Thymus (tissue), 14 donors: ENCODE measurements around the gene TMED8. TPM values are rescaled to one million over a fixed set of nuclear protein-coding genes. Genes with fewer than 3 reads are reported as not detected.
"Not testable (repeated sequence)": the region's sequence is repeated elsewhere in the genome, so short reads cannot be mapped to it uniquely, and the experiment has no call there.

ENCODE experiments used
- DNase-seq, 9 donors: peaks; one replicate each; pipeline ENCODE4 v3.0.0-alpha.2; 2013; ENCODE audit warnings: low spot score in 9 of 9, low read depth in 6 of 9, missing footprints in 1 of 9
- H3K27ac ChIP-seq, 2 donors: one replicate each; pipeline ENCODE4 v1.5.1; 2013; ENCODE audit warnings: control low read depth in 1 of 2, low read depth in 1 of 2, low read length in 1 of 2, mild to moderate bottlenecking in 1 of 2, moderate library complexity in 1 of 2
- H3K27me3 ChIP-seq, 2 donors: one replicate each; pipeline ENCODE4 v1.5.1; 2013; ENCODE audit warnings: low read length in 1 of 2; ENCODE audit not compliant: control insufficient read depth in 2 of 2, insufficient read depth in 1 of 2
- H3K36me3 ChIP-seq, 2 donors: one replicate each; pipeline ENCODE4 v1.5.1; 2013; ENCODE audit warnings: low read length in 1 of 2, mild to moderate bottlenecking in 1 of 2, moderate library complexity in 1 of 2; ENCODE audit not compliant: control insufficient read depth in 2 of 2, insufficient read depth in 2 of 2
- H3K4me1 ChIP-seq, 2 donors: one replicate each; pipeline ENCODE4 v1.5.1; 2013; ENCODE audit warnings: low read length in 2 of 2; ENCODE audit not compliant: control insufficient read depth in 2 of 2, insufficient read depth in 2 of 2
- H3K4me3 ChIP-seq, 2 donors: one replicate each; pipeline ENCODE4 v1.5.1; 2013; ENCODE audit warnings: low read length in 2 of 2, control low read depth in 1 of 2, mild to moderate bottlenecking in 1 of 2
- H3K9me3 ChIP-seq, 2 donors: one replicate each; pipeline ENCODE4 v1.5.1; 2013; ENCODE audit warnings: low read length in 1 of 2, mild to moderate bottlenecking in 1 of 2; ENCODE audit not compliant: control insufficient read depth in 2 of 2, insufficient read depth in 1 of 2
- WGBS: extraction: QIAGEN DNeasy Blood & Tissue Kit; methylation state at CpG from one replicate; pipeline ENCODE4 v1.1.7; 2013; 5-methylcytosine and 5-hydroxymethylcytosine counted together
- long read RNA-seq, 10 donors: transcript quantifications; one replicate each; lab custom pipeline, GENCODE V29; 2026
- polyA plus RNA-seq: library from polyadenylated mRNA; stranded (reverse); fragments of 200-250 nt; gene quantifications from one replicate; pipeline ENCODE4 v1.2.3, GENCODE V29; 2013
- total RNA-seq: library from RNA; stranded (reverse); fragments of 120-200 nt; gene quantifications from one replicate; pipeline ENCODE4 v1.2.4, GENCODE V29; 2013
- donor health status: healthy.

TMED8 gene, protein sequence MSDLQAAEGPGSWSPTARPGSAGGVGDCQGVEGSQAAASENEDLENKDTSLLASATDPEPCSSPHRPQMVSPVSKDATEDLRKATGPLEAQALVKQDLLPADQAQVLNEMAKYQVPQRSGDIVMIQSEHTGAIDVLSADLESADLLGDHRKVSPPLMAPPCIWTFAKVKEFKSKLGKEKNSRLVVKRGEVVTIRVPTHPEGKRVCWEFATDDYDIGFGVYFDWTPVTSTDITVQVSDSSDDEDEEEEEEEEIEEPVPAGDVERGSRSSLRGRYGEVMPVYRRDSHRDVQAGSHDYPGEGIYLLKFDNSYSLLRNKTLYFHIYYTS
- total RNA-seq (10.0 TPM), polyA plus RNA-seq (7.0 TPM)
- long read RNA-seq, donor 1, full-length matches to known transcripts: 1 of 1 reads
- long read RNA-seq, donor 1, partial matches to known transcripts: 0 of 1 reads
- long read RNA-seq, donor 1, other reads (novel, unspliced or antisense): 0 of 1 reads
- long read RNA-seq, donor 2: 0 reads
- long read RNA-seq, donor 3, full-length matches to known transcripts: 3 of 3 reads
- long read RNA-seq, donor 3, partial matches to known transcripts: 0 of 3 reads
- long read RNA-seq, donor 3, other reads (novel, unspliced or antisense): 0 of 3 reads
- long read RNA-seq, donor 4, full-length matches to known transcripts: 1 of 1 reads
- long read RNA-seq, donor 4, partial matches to known transcripts: 0 of 1 reads
- long read RNA-seq, donor 4, other reads (novel, unspliced or antisense): 0 of 1 reads
- long read RNA-seq, donor 5, full-length matches to known transcripts: 3 of 3 reads
- long read RNA-seq, donor 5, partial matches to known transcripts: 0 of 3 reads
- long read RNA-seq, donor 5, other reads (novel, unspliced or antisense): 0 of 3 reads
- long read RNA-seq, donor 6, full-length matches to known transcripts: 2 of 2 reads
- long read RNA-seq, donor 6, partial matches to known transcripts: 0 of 2 reads
- long read RNA-seq, donor 6, other reads (novel, unspliced or antisense): 0 of 2 reads
- long read RNA-seq, donor 7: 0 reads
- long read RNA-seq, donor 8: 0 reads
- long read RNA-seq, donor 9: 0 reads
- long read RNA-seq, donor 10, full-length matches to known transcripts: 3 of 3 reads
- long read RNA-seq, donor 10, partial matches to known transcripts: 0 of 3 reads
- long read RNA-seq, donor 10, other reads (novel, unspliced or antisense): 0 of 3 reads

DNA sequence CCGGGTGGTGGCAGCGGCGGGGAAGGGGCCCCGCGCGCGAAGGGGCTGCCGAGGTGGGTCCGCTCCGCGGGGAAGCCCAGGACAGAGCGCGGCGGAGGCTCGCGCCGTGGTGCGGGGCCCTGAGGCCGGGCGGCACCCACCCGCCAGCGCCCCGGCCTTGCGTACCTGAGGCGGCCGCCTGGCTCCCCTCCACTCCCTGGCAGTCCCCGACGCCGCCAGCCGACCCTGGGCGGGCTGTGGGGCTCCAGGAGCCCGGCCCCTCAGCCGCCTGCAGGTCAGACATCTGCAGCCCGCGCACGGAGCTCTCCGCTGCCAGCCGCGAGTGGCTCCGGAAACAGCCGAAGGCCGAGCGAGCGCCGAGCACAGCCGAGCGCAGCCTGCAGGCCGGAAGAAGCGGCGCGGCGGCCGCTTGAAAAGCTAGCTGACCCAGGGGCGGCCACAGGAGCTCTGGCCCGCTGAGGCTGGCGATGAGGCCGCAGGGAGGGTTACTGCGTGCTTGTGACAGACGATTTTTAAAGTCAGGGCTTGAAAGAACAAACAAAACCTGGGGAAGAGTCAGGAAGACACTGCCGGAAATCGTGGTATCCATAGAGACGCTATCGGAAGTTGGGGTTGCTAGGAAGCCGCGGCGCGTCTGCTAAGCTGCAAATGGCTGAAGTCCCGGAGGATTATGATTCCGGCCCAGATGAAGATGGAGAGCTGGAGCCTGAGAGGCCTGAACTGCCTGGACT lies at the start of gene TMED8, which contains the start of gene SAMD15:
Gene TMED8 (minus strand): TSS at position 324 of the 731 bp plus-strand sequence. CDS start 41 bp downstream, at position 283.
Gene SAMD15 (plus strand): TSS at position 609 of the 731 bp plus-strand sequence. CDS start 40 bp downstream, at position 649.
- Histone ChIP-seq H3K4me1 (peaks cover 3 to 13% of the 10 kb centered on the region in 2 donors), H3K4me3 (peak within 1 kb of the TSS; percentile 96 to 98), H3K27ac (peak within 1 kb of the TSS; percentile 79 to 84), H3K9me3 (no peaks in the 10 kb centered on the region), H3K27me3 (no peaks in the 10 kb centered on the region), H3K36me3 (no peaks in the 10 kb centered on the region)
- under 1% methylated on average over 69 of the region's 69 CpGs for WGBS
- DNase-seq: peak; percentile 67 to 92 (median 83)

DNA sequence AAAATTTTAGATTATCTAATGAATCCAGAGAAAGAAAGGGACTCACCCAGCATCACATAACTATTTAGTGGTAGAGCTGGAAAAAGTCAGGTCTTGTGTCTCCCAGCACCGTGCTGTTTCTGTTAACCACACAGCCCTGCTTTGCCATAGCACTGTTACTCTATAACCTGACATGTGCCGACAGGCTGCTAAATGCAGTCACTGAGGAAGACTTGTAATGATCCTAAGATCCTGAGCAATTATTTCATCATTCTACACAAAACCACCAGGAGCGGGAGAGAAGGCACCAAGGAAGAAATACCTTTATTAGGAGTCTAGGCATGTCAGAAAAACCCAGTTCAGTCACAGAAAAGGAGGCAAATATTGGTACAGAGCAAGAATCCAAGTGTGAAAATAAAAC lies 49.5 kb upstream of the TMED8 start:
- 97% methylated on average over 3 of the region's 3 CpGs for WGBS
- no peak overlapping the region for H3K4me3 ChIP-seq
- H3K9me3 ChIP-seq: no peaks in the 10 kb centered on the region
- H3K27me3 ChIP-seq: no peaks in the 10 kb centered on the region
- DNase-seq: no peak
- no peaks in the 10 kb centered on the region for H3K4me1 ChIP-seq
- H3K27ac ChIP-seq: no peak overlapping the region
- H3K36me3 ChIP-seq: peaks cover 54 to 60% of the 10 kb centered on the region in 2 donors

GRCh38 chr14:77424862-77425261 lies 48.0 kb upstream of the TMED8 start:
- peaks cover 54 to 64% of the 10 kb centered on the region in 2 donors for H3K36me3 ChIP-seq
- H3K27ac ChIP-seq: no peak overlapping the region
- H3K4me1 ChIP-seq: no peaks in the 10 kb centered on the region
- H3K4me3 ChIP-seq: no peak overlapping the region
- no peaks in the 10 kb centered on the region for H3K27me3 ChIP-seq
- H3K9me3 ChIP-seq: no peaks in the 10 kb centered on the region
- DNase-seq: no peak
- 98% methylated on average over 3 of the region's 3 CpGs for WGBS

GRCh38 chr14:77423423-77423822 lies 46.5 kb upstream of the TMED8 start, which contains the start of gene NOXRED1:
Gene NOXRED1, minus strand, starts transcription at chr14:77423523. Its CDS starts 634 bp downstream, at chr14:77422889.
- Histone ChIP-seq H3K4me3 (no peak within 1 kb of the TSS), H3K27ac (no peak within 1 kb of the TSS), H3K27me3 (no peaks in the 10 kb centered on the region), H3K4me1 (no peaks in the 10 kb centered on the region), H3K36me3 (peaks cover 41 to 51% of the 10 kb centered on the region in 2 donors), H3K9me3 (peaks cover 1 to 3% of the 10 kb centered on the region in 2 donors)
- WGBS: 97% methylated on average over 1 of the region's 1 CpG
- DNase-seq: no peak

- WGBS: 71% methylated on average over 2 of the region's 2 CpGs
- H3K27ac ChIP-seq: no peak overlapping the region
- no peak overlapping the region for H3K4me3 ChIP-seq
- H3K27me3 ChIP-seq: no peaks in the 10 kb centered on the region
- no peaks in the 10 kb centered on the region for H3K4me1 ChIP-seq
- no peak for DNase-seq
- peaks cover 20 to 30% of the 10 kb centered on the region in 2 donors for H3K36me3 ChIP-seq
- peaks cover 1 to 3% of the 10 kb centered on the region in 2 donors for H3K9me3 ChIP-seq
Measured at GRCh38 chr14:77421201-77421600, 44.3 kb upstream of the TMED8 start.

GRCh38 chr14:77416836-77417235 lies 39.9 kb upstream of the TMED8 start:
- H3K9me3 ChIP-seq: peaks cover 1 to 3% of the 10 kb centered on the region in 2 donors
- no peaks in the 10 kb centered on the region for H3K27me3 ChIP-seq
- H3K4me1 ChIP-seq: no peaks in the 10 kb centered on the region
- no peak overlapping the region for H3K4me3 ChIP-seq
- peaks cover 0 to 4% of the 10 kb centered on the region in 2 donors for H3K36me3 ChIP-seq
- 96% methylated on average over 8 of the region's 8 CpGs for WGBS
- DNase-seq: no peak
- H3K27ac ChIP-seq: no peak overlapping the region

GRCh38 chr14:77416098-77416497 lies 39.2 kb upstream of the TMED8 start:
- 99% methylated on average over 2 of the region's 3 CpGs for WGBS
- not testable (repeated sequence) for H3K36me3 ChIP-seq, H3K27me3 ChIP-seq, DNase-seq, H3K27ac ChIP-seq, H3K4me1 ChIP-seq, H3K4me3 ChIP-seq, H3K9me3 ChIP-seq

DNA sequence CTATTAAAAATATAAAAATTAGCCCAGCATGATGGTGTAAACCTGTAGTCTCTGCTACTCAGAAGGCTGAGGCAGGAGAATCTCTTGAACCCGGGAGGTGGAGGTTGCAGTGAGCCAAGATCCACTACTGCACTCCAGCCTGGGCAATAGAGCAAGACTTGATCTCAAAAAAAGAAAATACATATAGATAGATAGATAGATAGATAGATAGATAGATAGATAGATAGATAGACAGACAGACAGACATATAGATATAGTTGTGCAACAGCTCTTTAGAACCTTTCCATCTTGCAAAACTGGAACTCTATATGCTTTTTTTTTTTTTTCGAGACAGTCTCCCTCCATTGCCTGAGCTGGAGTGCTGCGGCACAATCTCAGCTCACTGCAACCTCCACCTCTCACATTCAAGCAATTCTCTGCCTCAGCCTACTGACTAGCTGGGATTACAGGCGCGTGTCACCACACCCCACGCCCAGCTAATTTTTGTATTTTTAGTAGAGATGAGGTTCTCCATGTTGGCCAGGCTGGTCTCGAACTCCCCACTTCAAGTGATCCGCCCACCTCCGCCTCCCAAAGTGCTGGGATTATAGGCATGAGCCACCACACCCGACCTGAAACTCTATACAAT lies 38.6 kb upstream of the TMED8 start:
- not testable (repeated sequence) for H3K27ac ChIP-seq, H3K4me3 ChIP-seq, H3K36me3 ChIP-seq, H3K27me3 ChIP-seq, H3K4me1 ChIP-seq, H3K9me3 ChIP-seq, DNase-seq
- over 99% methylated on average over 10 of the region's 10 CpGs for WGBS
